Right kidney (tissue), 1 donor: ENCODE data around the gene RPS15A.
"Not testable (repeated sequence)": the region's sequence is repeated elsewhere in the genome, so short reads cannot be mapped to it uniquely, and the experiment has no call there.

Source experiments
- DNase-seq: peaks from one replicate; pipeline ENCODE4 v3.0.0-alpha.2; 2016

Gene RPS15A

GRCh38 chr16:18762713-18763112, 27.4 kb downstream of the RPS15A start:
- not testable (repeated sequence) for DNase-seq

GRCh38 chr16:18759598-18760520, 30.3 kb downstream of the RPS15A start:
- not testable (repeated sequence) for DNase-seq

GRCh38 chr16:18757960-18758660, 32.0 kb downstream of the RPS15A start:
- DNase-seq, result not testable (repeated sequence)

DNA sequence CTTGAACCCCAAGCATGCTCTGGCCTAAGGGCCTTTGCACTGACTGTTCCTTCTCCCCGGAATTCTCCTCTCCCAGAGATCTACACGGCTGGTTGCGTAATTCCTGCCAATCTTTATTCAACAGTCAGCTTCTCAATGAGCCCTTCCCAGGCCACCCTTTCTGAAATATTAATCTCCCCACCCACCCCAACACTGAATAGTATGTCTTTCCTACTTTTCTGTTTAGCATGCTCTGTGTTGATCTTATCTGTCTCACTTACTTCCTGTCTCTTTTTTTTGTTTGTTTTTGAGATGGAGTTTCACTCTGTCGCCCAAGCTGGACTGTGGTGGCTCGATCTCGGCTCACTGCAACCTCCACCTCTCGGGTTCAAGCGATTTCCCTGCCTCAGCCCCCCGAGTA, 33.5 kb downstream of the RPS15A start:
- not testable (repeated sequence) for DNase-seq

- DNase-seq, result not testable (repeated sequence)
These were observed 47.3 kb downstream of the RPS15A start for GRCh38 chr16:18742870-18743269.

- DNase-seq, result not testable (repeated sequence)
These were observed 50.1 kb downstream of the RPS15A start for GRCh38 chr16:18740027-18740426.

DNA sequence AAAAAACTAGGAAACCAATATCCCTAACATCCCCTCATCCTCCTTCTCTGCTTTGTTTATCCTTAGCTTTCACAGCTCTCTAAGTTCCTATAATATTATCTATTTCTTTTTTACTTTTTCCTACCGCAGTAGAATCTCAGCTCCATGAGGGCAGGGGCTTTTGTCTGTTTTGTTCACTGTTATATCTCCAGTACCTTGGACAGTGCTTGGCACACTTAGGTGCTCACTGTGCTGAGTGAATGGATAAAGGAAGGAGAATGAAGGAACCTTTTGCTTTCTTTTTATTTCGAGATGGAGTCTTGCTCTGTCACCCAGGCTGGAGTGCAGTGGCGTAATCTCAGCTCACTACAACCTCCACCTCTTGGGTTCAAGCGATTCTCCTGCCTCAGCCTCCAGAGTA, 51.4 kb downstream of the RPS15A start:
- DNase-seq, result not testable (repeated sequence)

GRCh38 chr16:18734279-18734678, 55.9 kb downstream of the RPS15A start:
- DNase-seq, result not testable (repeated sequence)
